B cell (primary cell): ENCODE results near the gene POLD4. TPM values are rescaled to one million over a fixed set of nuclear protein-coding genes. Genes with fewer than 3 reads are reported as not detected.

Experiments used
- ATAC-seq: fragments of 200-7000 bp; cut with Tn5 transposase; one replicate; pipeline ENCODE4 v1.10.0; 2021; ENCODE audit warnings: low read depth, mild to moderate bottlenecking, moderate number of reproducible peaks, moderate library complexity
- CTCF ChIA-PET: fragments of 350-600 bp; sonication (Branson Sonifier 250); formaldehyde crosslinking; loops from one replicate; lab custom pipeline; 2021; ENCODE audit warnings: antibody characterized with exemption, inconsistent platforms; lab: Charles Lee
- POLR2A ChIA-PET: fragments of 350-600 bp; sonication (Branson Sonifier 250); formaldehyde crosslinking; loops from one replicate; lab custom pipeline; 2021; ENCODE audit warnings: antibody characterized with exemption; lab: Charles Lee
- DNase-seq: peaks from one replicate; pipeline ENCODE4 v3.0.0; 2013
- H2AFZ ChIP-seq: 2 replicates; pipeline ENCODE4 v1.6.1; 2012; ENCODE audit warnings: mild to moderate bottlenecking, low read depth, low read length; ENCODE audit not compliant: insufficient read depth, poor library complexity, severe bottlenecking
- H3K27ac ChIP-seq, 2 donors: 1 replicate in 1 of 2; 2 replicates in 1 of 2; pipeline ENCODE4 v1.5.1; 2012 to 2013; ENCODE audit warnings: low read length in 2 of 2, mild to moderate bottlenecking in 2 of 2, moderate library complexity in 1 of 2
- H3K27me3 ChIP-seq, 4 experiments: fragments of 200-600 bp in 1 of 4; sonication (generic) in 1 of 4; replicated peaks in 1 of 4; 1 replicate in 2 of 4; 2 replicates in 2 of 4; pipeline versions ENCODE4 v1.6.1 to v1.7.0; 2013 to 2016; ENCODE audit warnings: low read length in 3 of 4, mild to moderate bottlenecking in 2 of 4, mixed read lengths in 1 of 4, moderate library complexity in 1 of 4; ENCODE audit not compliant: insufficient read depth in 4 of 4, control insufficient read depth in 3 of 4; ENCODE audit errors: control extremely low read depth in 1 of 4
- H3K36me3 ChIP-seq, 2 experiments: replicated peaks in 1 of 2; 1 replicate in 1 of 2; 2 replicates in 1 of 2; pipeline versions ENCODE4 v1.6.1 to v1.7.1; 2013; ENCODE audit warnings: low read length in 1 of 2; ENCODE audit not compliant: insufficient read depth in 2 of 2, control insufficient read depth in 1 of 2; ENCODE audit errors: control extremely low read depth in 1 of 2, extremely low read depth in 1 of 2
- H3K4me1 ChIP-seq, 2 donors: fragments of 200-600 bp in 1 of 2; sonication (generic) in 1 of 2; 1 replicate in 1 of 2; 2 replicates in 1 of 2; pipeline versions ENCODE4 v1.5.1 to v1.6.1; 2013 to 2017; ENCODE audit warnings: low read length in 2 of 2; ENCODE audit not compliant: control insufficient read depth in 2 of 2, insufficient read depth in 2 of 2
- H3K4me2 ChIP-seq: replicated peaks from 2 replicates; pipeline ENCODE3; 2012; ENCODE audit warnings: mild to moderate bottlenecking, low read depth, low read length; ENCODE audit not compliant: poor library complexity, severe bottlenecking
- H3K4me3 ChIP-seq, 5 experiments: fragments of 200-600 bp in 1 of 5; sonication (generic) in 1 of 5; 1 replicate in 3 of 5; 2 replicates in 2 of 5; pipeline versions ENCODE4 v1.5.1 to v1.7.0; 2011 to 2016; ENCODE audit warnings: low read length in 4 of 5, mild to moderate bottlenecking in 4 of 5, low read depth in 2 of 5, control low read depth in 1 of 5, moderate library complexity in 1 of 5; ENCODE audit not compliant: insufficient read depth in 1 of 5; ENCODE audit errors: control extremely low read depth in 1 of 5, extremely low read depth in 1 of 5
- H3K79me2 ChIP-seq: fragments of 200-600 bp; sonication (generic); one replicate; pipeline ENCODE4 v1.6.0; 2016; ENCODE audit warnings: low read length; ENCODE audit not compliant: control insufficient read depth, insufficient read depth
- H3K9ac ChIP-seq: fragments of 200-600 bp; sonication (generic); 2 replicates; pipeline ENCODE4 v1.6.1; 2017; ENCODE audit warnings: mild to moderate bottlenecking, low read length, moderate library complexity
- H3K9me3 ChIP-seq, 3 donors: one replicate each; pipeline versions ENCODE4 v1.6.1 to v1.7.1; 2013; ENCODE audit warnings: low read length in 2 of 3; ENCODE audit not compliant: control insufficient read depth in 2 of 3, insufficient read depth in 1 of 3; ENCODE audit errors: control extremely low read depth in 1 of 3
- H4K20me1 ChIP-seq: 2 replicates; pipeline ENCODE4 v1.6.0; 2012; ENCODE audit warnings: mild to moderate bottlenecking, low read length; ENCODE audit not compliant: insufficient read depth, control insufficient read depth, poor library complexity, severe bottlenecking
- H3K27ac Mint-ChIP-seq: one replicate; pipeline ENCODE4 v1.8.0; 2021; ENCODE audit warnings: mixed read lengths
- H3K27me3 Mint-ChIP-seq: one replicate; pipeline ENCODE4 v1.8.0; 2021; ENCODE audit warnings: mixed read lengths
- H3K4me1 Mint-ChIP-seq: one replicate; pipeline ENCODE4 v1.8.0; 2021; ENCODE audit warnings: mixed read lengths
- H3K4me3 Mint-ChIP-seq: one replicate; pipeline ENCODE4 v1.8.0; 2021; ENCODE audit warnings: mixed read lengths
- H3K9me3 Mint-ChIP-seq: one replicate; pipeline ENCODE4 v1.8.0; 2022; ENCODE audit warnings: mixed read lengths; ENCODE audit not compliant: insufficient read depth
- EZH2 ChIP-seq: IDR thresholded peaks from 2 replicates; pipeline ENCODE4 v1.6.1; 2012; ENCODE audit warnings: borderline replicate concordance, low read depth, mild to moderate bottlenecking, moderate library complexity, low read length; ENCODE audit not compliant: insufficient read depth, poor library complexity, severe bottlenecking
- WGBS: methylation state at CpG from one replicate; pipeline ENCODE4 v1.1.5; 2013; ENCODE audit warnings: missing lambda C conversion rate; ENCODE audit not compliant: insufficient coverage; 5-methylcytosine and 5-hydroxymethylcytosine counted together
- intact Hi-C: fragments of 100-400 bp; cut with micrococcal nuclease; formaldehyde crosslinking; loops from one replicate; pipeline ENCODE4 v1.10.0; 2022
- polyA plus RNA-seq: library from polyadenylated mRNA; depleted of rRNA; stranded (reverse); fragments of >200 nt; gene quantifications from 2 replicates; pipeline ENCODE4 v1.2.3, GENCODE V29; 2012
- total RNA-seq, 2 donors: library from RNA; stranded (reverse); fragments of 120-200 nt in 1 of 2; gene quantifications; 1 replicate in 1 of 2; 2 replicates in 1 of 2; pipeline versions ENCODE4 v1.2.3 to v1.2.4, GENCODE V29; 2013 to 2022
- TF ChIP-seq, protein P1 (sequence below): fragments of 200-600 bp; IDR thresholded peaks from one replicate; pipeline ENCODE4 v1.8.0; 2022; ENCODE audit warnings: antibody characterized with exemption, mild to moderate bottlenecking

The POLD4 gene
- total and polyA plus RNA-seq, 2 donors (not counting 1 experiment from before 2014, with no cell fraction given), result 210 to 559 TPM

DNA sequence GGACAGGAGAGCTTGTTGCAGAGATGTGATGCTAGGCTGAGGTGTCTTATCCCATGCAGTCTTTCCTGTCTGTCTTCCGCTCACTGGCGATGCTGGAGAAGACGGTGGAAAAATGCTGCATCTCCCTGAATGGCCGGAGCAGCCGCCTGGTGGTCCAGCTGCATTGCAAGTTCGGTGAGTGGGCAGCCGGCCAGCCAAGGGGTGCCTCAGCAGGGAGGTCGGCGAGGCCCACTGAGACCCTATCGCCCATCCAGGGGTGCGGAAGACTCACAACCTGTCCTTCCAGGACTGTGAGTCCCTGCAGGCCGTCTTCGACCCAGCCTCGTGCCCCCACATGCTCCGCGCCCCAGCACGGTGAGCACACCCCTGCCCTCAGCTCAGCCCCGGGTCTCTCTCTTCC, 40.1 kb upstream of the POLD4 start:
- Histone ChIP-seq H3K79me2 (peaks cover 45% of the 10 kb centered on the region), H3K27ac (no peak overlapping the region), H3K9me3 (no peaks in the 10 kb centered on the region), H3K36me3 (peaks cover 0 to 26% of the 10 kb centered on the region in 2 experiments), H3K9ac (no peak overlapping the region), H3K27me3 (no peaks in the 10 kb centered on the region), H4K20me1 (peaks cover 55% of the 10 kb centered on the region), H3K4me3 (no peak overlapping the region), H2AFZ (no peak overlapping the region), H3K4me2 (no peak overlapping the region), H3K4me1 (peaks cover 14 to 39% of the 10 kb centered on the region in 2 donors)
- TF ChIP-seq, protein P1, sequence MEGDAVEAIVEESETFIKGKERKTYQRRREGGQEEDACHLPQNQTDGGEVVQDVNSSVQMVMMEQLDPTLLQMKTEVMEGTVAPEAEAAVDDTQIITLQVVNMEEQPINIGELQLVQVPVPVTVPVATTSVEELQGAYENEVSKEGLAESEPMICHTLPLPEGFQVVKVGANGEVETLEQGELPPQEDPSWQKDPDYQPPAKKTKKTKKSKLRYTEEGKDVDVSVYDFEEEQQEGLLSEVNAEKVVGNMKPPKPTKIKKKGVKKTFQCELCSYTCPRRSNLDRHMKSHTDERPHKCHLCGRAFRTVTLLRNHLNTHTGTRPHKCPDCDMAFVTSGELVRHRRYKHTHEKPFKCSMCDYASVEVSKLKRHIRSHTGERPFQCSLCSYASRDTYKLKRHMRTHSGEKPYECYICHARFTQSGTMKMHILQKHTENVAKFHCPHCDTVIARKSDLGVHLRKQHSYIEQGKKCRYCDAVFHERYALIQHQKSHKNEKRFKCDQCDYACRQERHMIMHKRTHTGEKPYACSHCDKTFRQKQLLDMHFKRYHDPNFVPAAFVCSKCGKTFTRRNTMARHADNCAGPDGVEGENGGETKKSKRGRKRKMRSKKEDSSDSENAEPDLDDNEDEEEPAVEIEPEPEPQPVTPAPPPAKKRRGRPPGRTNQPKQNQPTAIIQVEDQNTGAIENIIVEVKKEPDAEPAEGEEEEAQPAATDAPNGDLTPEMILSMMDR, result no peak
- TF ChIP-seq EZH2, result no peak
- 95% methylated on average over 14 of the region's 18 CpGs for WGBS
- Mint-ChIP-seq H3K27ac (no peak overlapping the region), H3K9me3 (no peaks in the 10 kb centered on the region), H3K4me1 (peaks cover 50% of the 10 kb centered on the region), H3K4me3 (peak overlapping the region; percentile 47), H3K27me3 (no peaks in the 10 kb centered on the region)
- no peak for ATAC-seq
- intact Hi-C loops, result no loop called here
- no peak for DNase-seq
- ChIA-PET POLR2A (interaction anchor here (0.6 to 0.9 kb wide), 4 partner anchors 8 to 114 kb away, joined by 3 to 8 read pairs (median 5); partner anchors contain the start of gene PPP1CA), CTCF (no interaction called here)

DNA sequence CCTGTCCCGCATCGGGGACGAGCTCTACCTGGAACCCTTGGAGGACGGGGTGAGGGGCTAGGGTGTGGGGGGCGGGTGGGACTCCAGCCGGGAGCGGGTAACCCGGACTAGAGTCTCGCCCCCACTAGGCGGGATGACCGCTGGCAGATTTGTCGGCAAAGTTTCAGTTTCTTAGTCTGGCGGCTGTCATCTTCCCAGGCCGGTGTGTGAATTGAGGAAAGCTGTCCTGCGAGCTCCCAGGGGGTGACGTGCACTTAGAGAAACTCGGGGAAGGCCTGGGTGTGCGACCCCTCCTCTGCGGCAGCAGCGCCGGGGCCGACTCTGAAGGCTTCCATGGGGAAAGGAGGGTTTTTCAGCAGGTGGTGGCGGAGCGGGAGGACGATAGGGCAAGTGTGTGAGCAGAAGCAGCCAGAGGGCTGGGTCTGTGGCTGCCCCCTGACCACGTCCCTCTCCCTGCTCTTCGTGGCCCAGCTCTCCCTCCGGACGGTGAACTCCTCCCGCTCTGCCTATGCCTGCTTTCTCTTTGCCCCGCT, 38.9 kb upstream of the POLD4 start:
- ChIA-PET POLR2A (interaction anchor here (0.5 to 2.3 kb wide), 24 partner anchors 10 to 153 kb away, joined by 3 to 40 read pairs (median 5); partner anchors contain the start of genes AIP, CLCF1, CORO1B and GPR152), CTCF (interaction anchor here (0.7 to 42.2 kb wide), 10 partner anchors 9 to 116 kb away, joined by 3 to 2379 read pairs (median 10); partner anchors contain the start of genes AIP, CDK2AP2, CLCF1 and PITPNM1)
- peak; percentile 2 for ATAC-seq
- WGBS, result 17% methylated on average over 26 of the region's 31 CpGs
- Mint-ChIP-seq H3K27me3 (no peaks in the 10 kb centered on the region), H3K4me3 (peak overlapping the region; percentile 91), H3K27ac (peak overlapping the region; percentile 69), H3K9me3 (no peaks in the 10 kb centered on the region), H3K4me1 (peaks cover 41% of the 10 kb centered on the region)
- Histone ChIP-seq H3K4me2 (peak overlapping the region; percentile 99), H3K27me3 (no peaks in the 10 kb centered on the region), H3K9me3 (no peaks in the 10 kb centered on the region), H3K27ac (peak overlapping the region in 1 of 2 donors; percentile 78), H3K4me3 (peak overlapping the region; percentile 38 to 95 (median 81)), H2AFZ (peak overlapping the region; percentile 87), H4K20me1 (peaks cover 43% of the 10 kb centered on the region), H3K79me2 (peaks cover 38% of the 10 kb centered on the region), H3K4me1 (peaks cover 14 to 31% of the 10 kb centered on the region in 2 donors), H3K9ac (peak overlapping the region; percentile 83), H3K36me3 (peaks cover 0 to 14% of the 10 kb centered on the region in 2 experiments)
- intact Hi-C loops, result no loop called here
- no peak for TF ChIP-seq EZH2
- TF ChIP-seq, protein P1, result no peak
- no peak for DNase-seq
